Mesendoderm (in vitro differentiated cells): ENCODE results near the gene ABCG4.
A peak's percentile ranks its signal among the peaks of the same experiment; 100 is the strongest.
"Not testable (repeated sequence)": the region's sequence is repeated elsewhere in the genome, so short reads cannot be mapped to it uniquely, and the experiment has no call there.

Source experiments
- DNase-seq: peaks from one replicate; pipeline ENCODE4 v3.0.0; 2013
- H2AK5ac ChIP-seq: 2 replicates; pipeline ENCODE4 v1.6.1; 2013; ENCODE audit warnings: low read length, inconsistent platforms
- H2BK120ac ChIP-seq: 2 replicates; pipeline ENCODE4 v1.6.1; 2013; ENCODE audit warnings: low read depth, mild to moderate bottlenecking, low read length, moderate library complexity, mixed read lengths
- H2BK15ac ChIP-seq: replicated peaks from 2 replicates; pipeline ENCODE4 v1.6.1; 2013; ENCODE audit warnings: low read depth, mild to moderate bottlenecking, moderate library complexity
- H2BK5ac ChIP-seq: 2 replicates; pipeline ENCODE4 v1.6.1; 2013; ENCODE audit warnings: low read length, inconsistent platforms
- H3K18ac ChIP-seq: 2 replicates; pipeline ENCODE4 v1.6.1; 2013; ENCODE audit warnings: mild to moderate bottlenecking, low read length, mixed read lengths
- H3K23ac ChIP-seq: one replicate; pipeline ENCODE4 v1.6.1; 2013; ENCODE audit warnings: low read length
- H3K27ac ChIP-seq: 2 replicates; pipeline ENCODE4 v1.5.1; 2013; ENCODE audit warnings: low read depth, mild to moderate bottlenecking, inconsistent platforms, low read length, moderate library complexity
- H3K27me3 ChIP-seq: 2 replicates; pipeline ENCODE4 v1.6.1; 2013; ENCODE audit warnings: low read length, control low read depth, mild to moderate bottlenecking, inconsistent platforms; ENCODE audit not compliant: insufficient read depth, poor library complexity
- H3K36me3 ChIP-seq: 2 replicates; pipeline ENCODE4 v1.6.1; 2013; ENCODE audit warnings: low read length, inconsistent platforms; ENCODE audit not compliant: control insufficient read depth, insufficient read depth
- H3K4ac ChIP-seq: one replicate; pipeline ENCODE4 v1.6.1; 2013; ENCODE audit warnings: low read depth, mild to moderate bottlenecking, low read length, moderate library complexity
- H3K4me1 ChIP-seq: 2 replicates; pipeline ENCODE4 v1.6.1; 2013; ENCODE audit warnings: low read depth, low read length, inconsistent platforms; ENCODE audit not compliant: control insufficient read depth
- H3K4me2 ChIP-seq: 2 replicates; pipeline ENCODE4 v1.6.1; 2013; ENCODE audit warnings: low read length
- H3K4me3 ChIP-seq: 2 replicates; pipeline ENCODE4 v1.5.1; 2013; ENCODE audit warnings: mild to moderate bottlenecking, low read length
- H3K56ac ChIP-seq: one replicate; pipeline ENCODE4 v1.6.1; 2013; ENCODE audit warnings: low read length
- H3K79me1 ChIP-seq: 2 replicates; pipeline ENCODE4 v1.6.1; 2013; ENCODE audit warnings: low read length, inconsistent platforms
- H3K79me2 ChIP-seq: 2 replicates; pipeline ENCODE4 v1.6.1; 2013; ENCODE audit warnings: mild to moderate bottlenecking, low read length; ENCODE audit not compliant: control insufficient read depth, insufficient read depth
- H3K9ac ChIP-seq: 2 replicates; pipeline ENCODE4 v1.6.1; 2013; ENCODE audit warnings: low read length, inconsistent platforms
- H4K5ac ChIP-seq: one replicate; pipeline ENCODE4 v1.6.1; 2013; ENCODE audit warnings: low read length
- H4K8ac ChIP-seq: one replicate; pipeline ENCODE4 v1.6.1; 2013; ENCODE audit warnings: low read depth, mild to moderate bottlenecking, control low read depth, low read length, moderate library complexity
- WGBS: extraction: QIAGEN DNeasy Blood & Tissue Kit; methylation state at CpG from one replicate; pipeline ENCODE4 v1.1.7; 2013; ENCODE audit warnings: low lambda C conversion rate, missing lambda C conversion rate; ENCODE audit not compliant: insufficient coverage; ENCODE audit errors: extremely low coverage; 5-methylcytosine and 5-hydroxymethylcytosine counted together

ABCG4 gene

GRCh38 chr11:119201236-119201635 lies 52.4 kb downstream of the ABCG4 start:
- not testable (repeated sequence) for H4K8ac ChIP-seq, H3K79me1 ChIP-seq, H2BK120ac ChIP-seq, H3K27me3 ChIP-seq, H3K4ac ChIP-seq, H2AK5ac ChIP-seq, H3K79me2 ChIP-seq, H3K36me3 ChIP-seq, H3K27ac ChIP-seq, DNase-seq, H3K4me3 ChIP-seq, H3K9ac ChIP-seq, H2BK15ac ChIP-seq, H3K4me2 ChIP-seq, H2BK5ac ChIP-seq, H4K5ac ChIP-seq, H3K56ac ChIP-seq, H3K23ac ChIP-seq, H3K4me1 ChIP-seq, H3K18ac ChIP-seq
- no CpG with 5 or more reads among the region's 5 CpGs for WGBS

- no peak for DNase-seq
- H3K27ac ChIP-seq, result no peak overlapping the region
- no peak overlapping the region for H2BK5ac ChIP-seq
- no peak overlapping the region for H2BK120ac ChIP-seq
- H4K8ac ChIP-seq, result no peak overlapping the region
- H2AK5ac ChIP-seq, result no peak overlapping the region
- H3K79me1 ChIP-seq, result no peaks in the 10 kb centered on the region
- WGBS, result no CpG with 5 or more reads among the region's 7 CpGs
- no peak overlapping the region for H3K18ac ChIP-seq
- no peak overlapping the region for H3K4me2 ChIP-seq
- H3K23ac ChIP-seq, result no peak overlapping the region
- no peak overlapping the region for H3K4ac ChIP-seq
- no peak overlapping the region for H2BK15ac ChIP-seq
- no peaks in the 10 kb centered on the region for H3K4me1 ChIP-seq
- no peak overlapping the region for H4K5ac ChIP-seq
- no peak overlapping the region for H3K4me3 ChIP-seq
- no peaks in the 10 kb centered on the region for H3K27me3 ChIP-seq
- H3K56ac ChIP-seq, result no peak overlapping the region
- no peak overlapping the region for H3K9ac ChIP-seq
- no peaks in the 10 kb centered on the region for H3K36me3 ChIP-seq
- H3K79me2 ChIP-seq, result peaks cover 9% of the 10 kb centered on the region
Observed at GRCh38 chr11:119202554-119202953, 53.7 kb downstream of the ABCG4 start.

- Histone ChIP-seq H4K8ac (no peak overlapping the region), H3K4ac (no peak overlapping the region), H2AK5ac (no peak overlapping the region), H4K5ac (no peak overlapping the region), H3K18ac (no peak overlapping the region), H3K4me3 (no peak overlapping the region), H3K27me3 (no peaks in the 10 kb centered on the region), H3K4me1 (no peaks in the 10 kb centered on the region), H3K23ac (no peak overlapping the region), H3K9ac (no peak overlapping the region), H3K36me3 (no peaks in the 10 kb centered on the region), H3K27ac (no peak overlapping the region), H3K4me2 (no peak overlapping the region), H3K79me1 (no peaks in the 10 kb centered on the region), H3K79me2 (peaks cover 22% of the 10 kb centered on the region), H2BK5ac (no peak overlapping the region), H2BK15ac (no peak overlapping the region), H2BK120ac (no peak overlapping the region), H3K56ac (no peak overlapping the region)
- no CpG with 5 or more reads among the region's 9 CpGs for WGBS
- DNase-seq, result no peak
Observed at GRCh38 chr11:119204066-119204465, 55.2 kb downstream of the ABCG4 start.

GRCh38 chr11:119205080-119205479 lies 56.2 kb downstream of the ABCG4 start:
- Histone ChIP-seq H2BK15ac (no peak overlapping the region), H4K5ac (no peak overlapping the region), H3K4me1 (no peaks in the 10 kb centered on the region), H3K4ac (no peak overlapping the region), H3K4me3 (no peak overlapping the region), H3K27me3 (no peaks in the 10 kb centered on the region), H2BK120ac (no peak overlapping the region), H3K4me2 (no peak overlapping the region), H3K23ac (no peak overlapping the region), H3K36me3 (no peaks in the 10 kb centered on the region), H3K56ac (no peak overlapping the region), H3K9ac (no peak overlapping the region), H2BK5ac (no peak overlapping the region), H3K79me1 (no peaks in the 10 kb centered on the region), H4K8ac (no peak overlapping the region), H3K27ac (no peak overlapping the region), H3K18ac (no peak overlapping the region), H3K79me2 (peaks cover 31% of the 10 kb centered on the region), H2AK5ac (no peak overlapping the region)
- WGBS, result no CpG with 5 or more reads among the region's 10 CpGs
- no peak for DNase-seq

- H2AK5ac ChIP-seq, result peak within 1 kb of the TSS; percentile 46
- no peak within 1 kb of the TSS for H4K5ac ChIP-seq
- H3K27ac ChIP-seq, result peak within 1 kb of the TSS; percentile 93
- no peaks in the 10 kb centered on the region for H3K36me3 ChIP-seq
- H3K79me2 ChIP-seq, result peaks cover 38% of the 10 kb centered on the region
- H3K79me1 ChIP-seq, result no peaks in the 10 kb centered on the region
- peak within 1 kb of the TSS; percentile 97 for H3K9ac ChIP-seq
- no peak within 1 kb of the TSS for H2BK120ac ChIP-seq
- H3K56ac ChIP-seq, result peak within 1 kb of the TSS; percentile 98
- peak; percentile 95 for DNase-seq
- no CpG with 5 or more reads among the region's 88 CpGs for WGBS
- peak within 1 kb of the TSS; percentile 93 for H3K4ac ChIP-seq
- H2BK5ac ChIP-seq, result peak within 1 kb of the TSS; percentile 70
- H4K8ac ChIP-seq, result peak within 1 kb of the TSS; percentile 60
- no peak within 1 kb of the TSS for H3K23ac ChIP-seq
- H3K27me3 ChIP-seq, result no peaks in the 10 kb centered on the region
- no peaks in the 10 kb centered on the region for H3K4me1 ChIP-seq
- H3K4me3 ChIP-seq, result peak within 1 kb of the TSS; percentile 90
- H2BK15ac ChIP-seq, result no peak within 1 kb of the TSS
- peak within 1 kb of the TSS; percentile 99 for H3K18ac ChIP-seq
- H3K4me2 ChIP-seq, result peak within 1 kb of the TSS; percentile 77
Observed at GRCh38 chr11:119205574-119206510, 57.0 kb downstream of the ABCG4 start, which contains the start of gene CBL. Gene CBL, plus strand, starts transcription at chr11:119206339. Its CDS starts 79 bp downstream, at chr11:119206418.
